PC-3 (cell line): ENCODE results near the gene EIF5. TPM values are rescaled to one million over a fixed set of nuclear protein-coding genes. Genes with fewer than 3 reads are reported as not detected.

Experiments
- ATAC-seq: fragments of 200-7000 bp; cut with Tn5 transposase; 2 replicates; pipeline ENCODE4 v1.9.1; 2020; ENCODE audit warnings: mild to moderate bottlenecking, moderate library complexity
- BruUV-seq: library from RNA; stranded (reverse); fragments of 400-500 nt; replicated peaks from 2 replicates; lab custom pipeline; 2021; lab: Mats Ljungman, UMichigan
- CTCF ChIA-PET: fragments of 300-600 bp; sonication (Branson Sonifier 250); formaldehyde crosslinking; loops from one replicate; lab custom pipeline; 2022; ENCODE audit warnings: antibody characterized with exemption; lab: Charles Lee
- POLR2A ChIA-PET: fragments of 300-600 bp; sonication (Branson Sonifier 250); formaldehyde crosslinking; loops from one replicate; lab custom pipeline; 2022; ENCODE audit warnings: antibody characterized with exemption; ENCODE audit not compliant: unreplicated experiment; lab: Charles Lee
- DNase-seq: peaks from one replicate; pipeline ENCODE4 v3.0.0-alpha.2; 2015
- H2AFZ ChIP-seq: fragments of 300-600 bp; sonication (generic); 2 replicates; pipeline ENCODE4 v1.6.0; 2016; ENCODE audit warnings: antibody characterized with exemption, low read length
- H3F3A ChIP-seq: fragments of 300-600 bp; sonication (generic); one replicate; pipeline ENCODE4 v1.6.0; 2017; ENCODE audit warnings: antibody characterized with exemption, low read length, control low read depth, mild to moderate bottlenecking; ENCODE audit not compliant: unreplicated experiment
- H3K27ac ChIP-seq: fragments of 300-600 bp; sonication (generic); 2 replicates; pipeline ENCODE4 v1.5.1; 2016; ENCODE audit warnings: mild to moderate bottlenecking, low read length
- H3K27me3 ChIP-seq: fragments of 300-600 bp; sonication (generic); 2 replicates; pipeline ENCODE4 v1.6.1; 2016; ENCODE audit warnings: low read length, mixed read lengths
- H3K36me3 ChIP-seq: fragments of 300-600 bp; sonication (generic); 2 replicates; pipeline ENCODE4 v1.6.1; 2016; ENCODE audit warnings: low read depth, mixed run types, low read length, mixed read lengths
- H3K4me1 ChIP-seq: fragments of 300-600 bp; sonication (generic); 2 replicates; pipeline ENCODE4 v1.5.1; 2016; ENCODE audit warnings: low read length; ENCODE audit not compliant: insufficient read depth
- H3K4me2 ChIP-seq: fragments of 300-600 bp; sonication (generic); 2 replicates; pipeline ENCODE4 v1.6.0; 2016; ENCODE audit warnings: low read length
- H3K4me3 ChIP-seq: fragments of 300-600 bp; sonication (generic); 2 replicates; pipeline ENCODE4 v1.5.1; 2016; ENCODE audit warnings: mild to moderate bottlenecking, low read length, mixed read lengths
- H3K79me2 ChIP-seq: fragments of 300-600 bp; sonication (generic); 2 replicates; pipeline ENCODE4 v1.6.1; 2017; ENCODE audit warnings: low read length, mixed read lengths
- H3K9ac ChIP-seq: fragments of 300-600 bp; sonication (generic); 2 replicates; pipeline ENCODE4 v1.6.0; 2016; ENCODE audit warnings: mild to moderate bottlenecking, low read length
- H3K9me2 ChIP-seq: fragments of 300-600 bp; sonication (generic); replicated peaks from 2 replicates; pipeline ENCODE4 v1.6.1; 2016; ENCODE audit warnings: mixed run types, low read length, mixed read lengths
- H3K9me3 ChIP-seq: fragments of 300-600 bp; sonication (generic); 2 replicates; pipeline ENCODE4 v1.6.1; 2016; ENCODE audit warnings: low read length, mixed read lengths
- H4K20me1 ChIP-seq: fragments of 300-600 bp; sonication (generic); 2 replicates; pipeline ENCODE4 v1.6.1; 2016; ENCODE audit warnings: low read length, mixed read lengths
- CTCF ChIP-seq: fragments of 300-600 bp; sonication (generic); conservative IDR thresholded peaks from 2 replicates; pipeline ENCODE4 v1.5.1; 2017; ENCODE audit warnings: antibody characterized with exemption, low read depth, mild to moderate bottlenecking, low read length
- EZH2 ChIP-seq: fragments of 300-600 bp; sonication (generic); IDR thresholded peaks from one replicate; pipeline ENCODE4 v1.6.1; 2017; ENCODE audit warnings: antibody characterized with exemption, mild to moderate bottlenecking, low read length; ENCODE audit not compliant: unreplicated experiment
- EZH2phosphoT487 ChIP-seq: fragments of 300-600 bp; sonication (generic); IDR thresholded peaks from 2 replicates; pipeline ENCODE4 v1.6.1; 2018; ENCODE audit warnings: mild to moderate bottlenecking, antibody characterized with exemption, low read length, borderline replicate concordance
- intact Hi-C: fragments of 100-400 bp; cut with micrococcal nuclease; formaldehyde crosslinking; loops from 2 replicates; pipeline ENCODE4 v1.9.0; 2023
- total RNA-seq: library from RNA; depleted of rRNA; stranded (reverse); fragments of >200 nt; gene quantifications from 2 replicates; pipeline ENCODE4 v1.2.3, GENCODE V29; 2014

EIF5 gene
- total RNA-seq, 1 experiment from 2014 or later, result 216 TPM

GRCh38 chr14:103337794-103338193, 3.8 kb downstream of the EIF5 start:
- intact Hi-C loops, result no loop called here
- Histone ChIP-seq H3K9ac (no peak overlapping the region), H3K9me2 (no peaks in the 10 kb centered on the region), H3K4me1 (peaks cover 25% of the 10 kb centered on the region), H3K4me3 (no peak overlapping the region), H3K36me3 (peaks cover 80% of the 10 kb centered on the region), H3K4me2 (no peak overlapping the region), H2AFZ (no peak overlapping the region), H3K79me2 (peaks cover 63% of the 10 kb centered on the region), H3K27me3 (no peaks in the 10 kb centered on the region), H3K27ac (no peak overlapping the region), H4K20me1 (peaks cover 75% of the 10 kb centered on the region), H3F3A (peaks cover 25% of the 10 kb centered on the region), H3K9me3 (no peaks in the 10 kb centered on the region)
- no peak for TF ChIP-seq EZH2phosphoT487
- no peak for TF ChIP-seq EZH2
- TF ChIP-seq CTCF, result no peak
- BruUV-seq, result no TSS peak
- ATAC-seq (no peak), DNase-seq (no peak)
- POLR2A ChIA-PET, result no interaction called here
- CTCF ChIA-PET, result no interaction called here

- H3K27ac ChIP-seq, result no peak overlapping the region
- ChIA-PET POLR2A (no interaction called here), CTCF (interaction anchor here (1.2 kb wide), 1 partner anchor 52 kb away, joined by 3 read pairs; no protein-coding TSS in a partner anchor)
- no peak for ATAC-seq
- H4K20me1 ChIP-seq, result peaks cover 86% of the 10 kb centered on the region
- H3K4me3 ChIP-seq, result no peak overlapping the region
- DNase-seq, result no peak
- no peaks in the 10 kb centered on the region for H3K9me3 ChIP-seq
- peaks cover 35% of the 10 kb centered on the region for H3F3A ChIP-seq
- peaks cover 51% of the 10 kb centered on the region for H3K79me2 ChIP-seq
- TF ChIP-seq CTCF (no peak), EZH2phosphoT487 (no peak), EZH2 (no peak)
- no peak overlapping the region for H3K4me2 ChIP-seq
- H3K9ac ChIP-seq, result no peak overlapping the region
- peaks cover 97% of the 10 kb centered on the region for H3K36me3 ChIP-seq
- no peaks in the 10 kb centered on the region for H3K27me3 ChIP-seq
- H2AFZ ChIP-seq, result no peak overlapping the region
- H3K9me2 ChIP-seq, result no peaks in the 10 kb centered on the region
- peaks cover 21% of the 10 kb centered on the region for H3K4me1 ChIP-seq
- intact Hi-C loops, result no loop called here
- BruUV-seq, result no TSS peak
Measured at GRCh38 chr14:103339561-103339960, 5.5 kb downstream of the EIF5 start.

GRCh38 chr14:103340480-103341212, 6.6 kb downstream of the EIF5 start:
- no peaks in the 10 kb centered on the region for H3K9me3 ChIP-seq
- no peaks in the 10 kb centered on the region for H3K9me2 ChIP-seq
- H3K79me2 ChIP-seq, result peaks cover 41% of the 10 kb centered on the region
- no peak for ATAC-seq
- H3F3A ChIP-seq, result peaks cover 41% of the 10 kb centered on the region
- ChIA-PET CTCF (interaction anchor here (1.2 kb wide), 1 partner anchor 50 kb away, joined by 3 read pairs; no protein-coding TSS in a partner anchor), POLR2A (no interaction called here)
- BruUV-seq, result no TSS peak
- intact Hi-C loops, result no loop called here
- peaks cover 89% of the 10 kb centered on the region for H3K36me3 ChIP-seq
- TF ChIP-seq EZH2, result no peak
- H2AFZ ChIP-seq, result no peak overlapping the region
- H4K20me1 ChIP-seq, result peaks cover 77% of the 10 kb centered on the region
- no peak overlapping the region for H3K4me3 ChIP-seq
- H3K27me3 ChIP-seq, result no peaks in the 10 kb centered on the region
- H3K4me2 ChIP-seq, result no peak overlapping the region
- H3K27ac ChIP-seq, result no peak overlapping the region
- H3K4me1 ChIP-seq, result peaks cover 18% of the 10 kb centered on the region
- H3K9ac ChIP-seq, result no peak overlapping the region
- DNase-seq, result no peak
